ENCODE measurements around the gene KRT74. TPM values are rescaled to one million over a fixed set of nuclear protein-coding genes. Genes with fewer than 3 reads are reported as not detected.

KRT74 gene
- total and polyA plus RNA-seq, 4 donors = not detected

DNA sequence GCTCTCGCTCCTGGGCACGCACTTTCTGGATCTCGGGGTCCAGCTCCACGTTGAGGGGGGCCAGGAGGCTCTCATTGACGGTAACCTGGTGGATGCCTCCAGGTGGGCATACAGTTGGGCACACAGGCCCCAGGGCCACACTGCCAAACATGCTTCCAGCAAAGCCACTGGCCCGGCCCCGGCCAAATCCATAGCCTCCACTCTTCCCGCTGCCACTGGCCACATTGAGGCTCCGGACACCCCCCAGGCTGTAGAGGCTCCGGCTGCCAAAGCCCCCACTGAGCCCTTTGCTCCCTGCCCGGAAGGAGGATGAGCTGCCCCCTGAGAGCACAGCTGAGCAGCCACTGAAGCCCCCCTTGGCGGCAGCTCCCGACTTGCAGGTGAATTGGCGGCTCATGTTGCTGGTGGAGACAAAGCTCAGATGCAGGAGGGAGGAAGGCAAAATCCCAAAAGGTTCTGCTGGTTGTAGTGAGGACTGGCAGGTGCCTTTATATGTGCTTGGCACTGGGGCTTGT, 20.9 kb downstream of the KRT74 start, which contains the start of gene KRT71:
TSS of gene KRT71 (minus strand) at position 465 of the 515 bp plus-strand sequence. CDS start at position 397, 68 bp downstream.
- WGBS = 93% methylated on average over 14 of the region's 14 CpGs
- no peak within 1 kb of the TSS for H3K4me3 ChIP-seq (ENCODE audit: low read depth in 1 of 3, low read length in 3 of 3)
- no peaks in the 10 kb centered on the region for H3K9me3 ChIP-seq (ENCODE audit: control insufficient read depth in 4 of 4, low read length in 3 of 4)
- no peak within 1 kb of the TSS for H3K9ac ChIP-seq (ENCODE audit: low read depth in 1 of 2, low read length in 2 of 2)
- TF ChIP-seq FOXA1 (IDR thresholded peaks at IDR 0.05) (no peak), TAF1 (conservative IDR thresholded peaks at IDR 0.05) (no peak)
- TF ChIP-seq, protein P1, sequence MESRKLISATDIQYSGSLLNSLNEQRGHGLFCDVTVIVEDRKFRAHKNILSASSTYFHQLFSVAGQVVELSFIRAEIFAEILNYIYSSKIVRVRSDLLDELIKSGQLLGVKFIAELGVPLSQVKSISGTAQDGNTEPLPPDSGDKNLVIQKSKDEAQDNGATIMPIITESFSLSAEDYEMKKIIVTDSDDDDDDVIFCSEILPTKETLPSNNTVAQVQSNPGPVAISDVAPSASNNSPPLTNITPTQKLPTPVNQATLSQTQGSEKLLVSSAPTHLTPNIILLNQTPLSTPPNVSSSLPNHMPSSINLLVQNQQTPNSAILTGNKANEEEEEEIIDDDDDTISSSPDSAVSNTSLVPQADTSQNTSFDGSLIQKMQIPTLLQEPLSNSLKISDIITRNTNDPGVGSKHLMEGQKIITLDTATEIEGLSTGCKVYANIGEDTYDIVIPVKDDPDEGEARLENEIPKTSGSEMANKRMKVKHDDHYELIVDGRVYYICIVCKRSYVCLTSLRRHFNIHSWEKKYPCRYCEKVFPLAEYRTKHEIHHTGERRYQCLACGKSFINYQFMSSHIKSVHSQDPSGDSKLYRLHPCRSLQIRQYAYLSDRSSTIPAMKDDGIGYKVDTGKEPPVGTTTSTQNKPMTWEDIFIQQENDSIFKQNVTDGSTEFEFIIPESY (IDR thresholded peaks at IDR 0.05) = no peak
- no peak within 1 kb of the TSS for H3K27ac ChIP-seq (ENCODE audit: low read depth in 1 of 2, low read length in 2 of 2)
- no peaks in the 10 kb centered on the region for H3K36me3 ChIP-seq (ENCODE audit: control insufficient read depth in 4 of 4, insufficient read depth in 3 of 4, low read depth in 1 of 4, low read length in 3 of 4)
- DNase-seq (ENCODE audit: low spot score) = no peak
- peaks cover 0 to 4% (median 0%) of the 10 kb centered on the region in 4 donors for H3K4me1 ChIP-seq (ENCODE audit: control insufficient read depth in 4 of 4, insufficient read depth in 4 of 4, low read length in 3 of 4)
- no peaks in the 10 kb centered on the region for H3K27me3 ChIP-seq (ENCODE audit: control insufficient read depth in 4 of 4, insufficient read depth in 4 of 4, low read length in 3 of 4)

DNA sequence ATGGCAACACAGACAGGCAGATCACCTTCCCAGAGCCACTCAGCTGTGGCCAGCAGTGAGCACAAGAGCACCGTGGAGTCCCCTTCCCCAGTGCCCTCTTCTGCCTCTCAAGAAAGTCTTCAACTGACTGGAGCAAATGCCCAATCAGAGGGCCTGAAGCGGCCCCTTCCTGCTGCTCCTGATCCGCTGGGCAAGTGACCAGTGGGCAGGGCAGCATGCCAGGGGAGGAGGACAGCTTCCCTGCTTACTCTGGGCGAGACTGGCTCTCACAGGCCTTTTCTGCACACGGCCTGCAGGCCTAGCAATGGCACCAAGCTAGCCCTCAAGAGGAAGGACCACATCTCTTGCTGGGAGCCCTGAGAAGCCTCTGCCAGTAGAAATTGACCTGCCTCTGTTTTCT, 21.6 kb downstream of the KRT74 start:
- no peaks in the 10 kb centered on the region for H3K27me3 ChIP-seq (ENCODE audit: control insufficient read depth in 4 of 4, insufficient read depth in 4 of 4, low read length in 3 of 4)
- no peak for DNase-seq (ENCODE audit: low spot score)
- no peak overlapping the region for H3K9ac ChIP-seq (ENCODE audit: low read depth in 1 of 2, low read length in 2 of 2)
- no peak overlapping the region for H3K27ac ChIP-seq (ENCODE audit: low read depth in 1 of 2, low read length in 2 of 2)
- H3K4me3 ChIP-seq (ENCODE audit: low read depth in 1 of 3, low read length in 3 of 3) = no peak overlapping the region
- H3K4me1 ChIP-seq (ENCODE audit: control insufficient read depth in 4 of 4, insufficient read depth in 4 of 4, low read length in 3 of 4) = peaks cover 0 to 4% (median 0%) of the 10 kb centered on the region in 4 donors
- whole genome bisulfite sequencing = 87% methylated on average over 5 of the region's 5 CpGs
- no peaks in the 10 kb centered on the region for H3K36me3 ChIP-seq (ENCODE audit: control insufficient read depth in 4 of 4, insufficient read depth in 3 of 4, low read depth in 1 of 4, low read length in 3 of 4)
- H3K9me3 ChIP-seq (ENCODE audit: control insufficient read depth in 4 of 4, low read length in 3 of 4) = no peaks in the 10 kb centered on the region
- TF ChIP-seq RXRA (IDR thresholded peaks at IDR 0.05) (no peak), FOXA2 (IDR thresholded peaks at IDR 0.05) (no peak), YY1 (IDR thresholded peaks at IDR 0.05) (no peak), NR2F2 (IDR thresholded peaks at IDR 0.05) (no peak), JUND (IDR thresholded peaks at IDR 0.05) (no peak), EGR1 (IDR thresholded peaks at IDR 0.05; ENCODE audit: low read depth in 2 of 2) (no peak), SP1 (IDR thresholded peaks at IDR 0.05) (no peak), HNF4G (IDR thresholded peaks at IDR 0.05) (no peak), FOXA1 (IDR thresholded peaks at IDR 0.05) (no peak), TAF1 (conservative IDR thresholded peaks at IDR 0.05) (no peak), RAD21 (IDR thresholded peaks at IDR 0.05) (no peak), HNF4A (conservative IDR thresholded peaks at IDR 0.05) (no peak), GABPA (IDR thresholded peaks at IDR 0.05 in 1 of 2, conservative IDR thresholded peaks at IDR 0.05 in 1 of 2) (no peak)
- TF ChIP-seq, protein P2, sequence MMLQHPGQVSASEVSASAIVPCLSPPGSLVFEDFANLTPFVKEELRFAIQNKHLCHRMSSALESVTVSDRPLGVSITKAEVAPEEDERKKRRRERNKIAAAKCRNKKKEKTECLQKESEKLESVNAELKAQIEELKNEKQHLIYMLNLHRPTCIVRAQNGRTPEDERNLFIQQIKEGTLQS (IDR thresholded peaks at IDR 0.05) = no peak
- TF ChIP-seq, protein P3, sequence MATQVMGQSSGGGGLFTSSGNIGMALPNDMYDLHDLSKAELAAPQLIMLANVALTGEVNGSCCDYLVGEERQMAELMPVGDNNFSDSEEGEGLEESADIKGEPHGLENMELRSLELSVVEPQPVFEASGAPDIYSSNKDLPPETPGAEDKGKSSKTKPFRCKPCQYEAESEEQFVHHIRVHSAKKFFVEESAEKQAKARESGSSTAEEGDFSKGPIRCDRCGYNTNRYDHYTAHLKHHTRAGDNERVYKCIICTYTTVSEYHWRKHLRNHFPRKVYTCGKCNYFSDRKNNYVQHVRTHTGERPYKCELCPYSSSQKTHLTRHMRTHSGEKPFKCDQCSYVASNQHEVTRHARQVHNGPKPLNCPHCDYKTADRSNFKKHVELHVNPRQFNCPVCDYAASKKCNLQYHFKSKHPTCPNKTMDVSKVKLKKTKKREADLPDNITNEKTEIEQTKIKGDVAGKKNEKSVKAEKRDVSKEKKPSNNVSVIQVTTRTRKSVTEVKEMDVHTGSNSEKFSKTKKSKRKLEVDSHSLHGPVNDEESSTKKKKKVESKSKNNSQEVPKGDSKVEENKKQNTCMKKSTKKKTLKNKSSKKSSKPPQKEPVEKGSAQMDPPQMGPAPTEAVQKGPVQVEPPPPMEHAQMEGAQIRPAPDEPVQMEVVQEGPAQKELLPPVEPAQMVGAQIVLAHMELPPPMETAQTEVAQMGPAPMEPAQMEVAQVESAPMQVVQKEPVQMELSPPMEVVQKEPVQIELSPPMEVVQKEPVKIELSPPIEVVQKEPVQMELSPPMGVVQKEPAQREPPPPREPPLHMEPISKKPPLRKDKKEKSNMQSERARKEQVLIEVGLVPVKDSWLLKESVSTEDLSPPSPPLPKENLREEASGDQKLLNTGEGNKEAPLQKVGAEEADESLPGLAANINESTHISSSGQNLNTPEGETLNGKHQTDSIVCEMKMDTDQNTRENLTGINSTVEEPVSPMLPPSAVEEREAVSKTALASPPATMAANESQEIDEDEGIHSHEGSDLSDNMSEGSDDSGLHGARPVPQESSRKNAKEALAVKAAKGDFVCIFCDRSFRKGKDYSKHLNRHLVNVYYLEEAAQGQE (IDR thresholded peaks at IDR 0.05) = no peak
- TF ChIP-seq, protein P4, sequence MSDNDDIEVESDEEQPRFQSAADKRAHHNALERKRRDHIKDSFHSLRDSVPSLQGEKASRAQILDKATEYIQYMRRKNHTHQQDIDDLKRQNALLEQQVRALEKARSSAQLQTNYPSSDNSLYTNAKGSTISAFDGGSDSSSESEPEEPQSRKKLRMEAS (IDR thresholded peaks at IDR 0.05) = no peak
- TF ChIP-seq, protein P1 (IDR thresholded peaks at IDR 0.05) = no peak
- TF ChIP-seq, protein P5, sequence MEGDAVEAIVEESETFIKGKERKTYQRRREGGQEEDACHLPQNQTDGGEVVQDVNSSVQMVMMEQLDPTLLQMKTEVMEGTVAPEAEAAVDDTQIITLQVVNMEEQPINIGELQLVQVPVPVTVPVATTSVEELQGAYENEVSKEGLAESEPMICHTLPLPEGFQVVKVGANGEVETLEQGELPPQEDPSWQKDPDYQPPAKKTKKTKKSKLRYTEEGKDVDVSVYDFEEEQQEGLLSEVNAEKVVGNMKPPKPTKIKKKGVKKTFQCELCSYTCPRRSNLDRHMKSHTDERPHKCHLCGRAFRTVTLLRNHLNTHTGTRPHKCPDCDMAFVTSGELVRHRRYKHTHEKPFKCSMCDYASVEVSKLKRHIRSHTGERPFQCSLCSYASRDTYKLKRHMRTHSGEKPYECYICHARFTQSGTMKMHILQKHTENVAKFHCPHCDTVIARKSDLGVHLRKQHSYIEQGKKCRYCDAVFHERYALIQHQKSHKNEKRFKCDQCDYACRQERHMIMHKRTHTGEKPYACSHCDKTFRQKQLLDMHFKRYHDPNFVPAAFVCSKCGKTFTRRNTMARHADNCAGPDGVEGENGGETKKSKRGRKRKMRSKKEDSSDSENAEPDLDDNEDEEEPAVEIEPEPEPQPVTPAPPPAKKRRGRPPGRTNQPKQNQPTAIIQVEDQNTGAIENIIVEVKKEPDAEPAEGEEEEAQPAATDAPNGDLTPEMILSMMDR (IDR thresholded peaks at IDR 0.05; ENCODE audit: low read depth, low read length, missing input control) = no peak

All from liver (tissue), 9 donors.